ENCODE data around the gene SUSD1. TPM values are rescaled to one million over a fixed set of nuclear protein-coding genes. Genes with fewer than 3 reads are reported as not detected.

SUSD1 gene
- total RNA-seq, 1 donor, result 27.2 TPM

DNA sequence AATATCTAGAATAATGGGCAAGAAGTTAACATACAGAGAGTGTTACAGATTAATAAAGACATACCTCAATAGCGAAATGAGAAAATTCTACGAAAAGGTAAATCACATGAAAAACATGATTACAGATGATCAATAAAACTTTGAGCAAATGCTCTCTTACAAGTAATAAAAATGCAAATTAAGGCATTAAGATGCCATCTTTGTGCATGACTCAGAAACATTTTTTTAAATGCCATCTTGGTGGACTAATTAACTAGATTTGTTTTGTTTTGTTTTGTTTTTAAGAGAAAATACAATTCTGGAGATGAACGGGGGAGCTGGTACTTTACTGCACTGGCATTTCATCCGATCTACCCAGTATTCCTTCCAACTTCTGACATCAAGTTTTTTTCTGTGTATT lies 130.2 kb downstream of the SUSD1 start:
- DNase-seq (ENCODE audit: low read depth in 2 of 3, low spot score in 2 of 3), result no peak

DNA sequence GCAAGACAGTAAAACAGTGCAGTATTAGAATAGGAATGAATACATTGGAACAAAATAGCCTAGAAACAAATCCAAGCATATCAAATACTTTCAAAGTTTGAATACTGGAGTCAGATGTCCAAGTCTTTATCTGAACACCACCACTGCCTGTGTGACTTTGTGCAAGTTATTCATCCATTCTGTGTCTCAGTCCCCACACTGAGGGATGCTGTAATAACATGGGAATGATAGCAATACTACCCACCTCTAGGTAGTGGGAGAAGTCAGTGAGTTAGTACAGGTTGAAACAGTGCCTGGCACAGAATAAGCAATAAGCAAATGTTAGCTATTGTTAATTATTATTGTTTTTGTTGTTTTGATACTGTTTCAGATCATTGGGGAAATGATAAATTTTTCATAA lies 130.9 kb downstream of the SUSD1 start:
- no peak for DNase-seq (ENCODE audit: low read depth in 2 of 3, low spot score in 2 of 3)

DNA sequence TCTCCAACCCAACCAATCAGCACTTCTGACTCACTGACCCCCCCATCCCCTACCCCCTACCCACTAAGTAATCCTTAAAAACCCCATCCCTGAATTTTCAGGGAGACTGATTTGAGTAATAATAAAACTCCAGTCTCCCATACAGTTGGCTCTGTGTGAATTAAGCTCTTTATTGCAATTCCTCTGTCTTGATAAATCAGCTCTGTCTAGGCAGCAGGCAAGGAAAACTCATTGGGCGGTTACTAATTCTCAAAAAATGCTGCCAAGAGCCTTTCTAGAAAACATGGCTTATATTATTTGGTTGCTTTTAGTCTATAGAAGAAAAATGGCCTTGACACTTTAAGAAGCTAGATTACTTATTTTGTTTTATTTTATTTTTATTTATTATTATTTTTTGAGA lies 131.7 kb downstream of the SUSD1 start:
- no peak for DNase-seq (ENCODE audit: low read depth in 2 of 3, low spot score in 2 of 3)

DNA sequence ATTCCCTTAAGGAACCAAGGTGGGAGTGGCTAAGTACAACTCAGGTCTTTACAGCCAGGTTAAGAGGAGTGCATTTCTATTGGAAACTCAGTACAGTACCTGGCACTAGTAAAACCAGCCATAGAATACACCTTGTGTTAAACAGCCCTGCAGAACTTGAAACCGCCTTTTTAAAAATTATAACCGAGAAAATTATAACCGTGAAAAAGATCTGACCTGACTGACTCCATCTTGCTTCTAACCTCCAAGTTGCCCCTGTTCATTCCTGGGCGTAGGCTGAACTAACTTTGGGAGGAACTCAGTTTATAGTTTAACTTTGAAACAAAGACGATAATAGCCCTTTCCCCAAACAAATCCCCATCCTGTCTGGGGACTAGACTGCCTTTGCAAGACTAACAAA lies 132.3 kb downstream of the SUSD1 start:
- DNase-seq (ENCODE audit: low read depth in 2 of 3, low spot score in 2 of 3), result no peak

DNA sequence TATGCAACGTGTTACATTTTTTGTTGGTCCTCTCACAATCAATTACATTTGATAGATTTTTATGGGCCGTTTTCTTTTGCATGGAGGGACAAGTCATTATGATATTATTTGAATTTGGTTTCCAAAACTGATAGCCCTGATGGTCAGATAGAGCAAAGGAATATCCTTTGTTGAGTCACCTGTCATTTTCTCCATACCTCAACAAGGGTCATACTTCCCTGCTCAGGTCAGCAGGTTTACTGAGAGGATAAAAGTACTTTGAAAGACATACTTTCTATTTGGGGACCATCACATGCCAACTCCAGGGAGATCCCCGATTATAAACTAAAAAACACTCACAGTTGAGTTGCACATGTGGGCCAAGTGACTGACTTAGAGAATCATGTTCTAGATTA lies 132.9 kb downstream of the SUSD1 start:
- DNase-seq (ENCODE audit: low read depth in 2 of 3, low spot score in 2 of 3), result no peak

DNA sequence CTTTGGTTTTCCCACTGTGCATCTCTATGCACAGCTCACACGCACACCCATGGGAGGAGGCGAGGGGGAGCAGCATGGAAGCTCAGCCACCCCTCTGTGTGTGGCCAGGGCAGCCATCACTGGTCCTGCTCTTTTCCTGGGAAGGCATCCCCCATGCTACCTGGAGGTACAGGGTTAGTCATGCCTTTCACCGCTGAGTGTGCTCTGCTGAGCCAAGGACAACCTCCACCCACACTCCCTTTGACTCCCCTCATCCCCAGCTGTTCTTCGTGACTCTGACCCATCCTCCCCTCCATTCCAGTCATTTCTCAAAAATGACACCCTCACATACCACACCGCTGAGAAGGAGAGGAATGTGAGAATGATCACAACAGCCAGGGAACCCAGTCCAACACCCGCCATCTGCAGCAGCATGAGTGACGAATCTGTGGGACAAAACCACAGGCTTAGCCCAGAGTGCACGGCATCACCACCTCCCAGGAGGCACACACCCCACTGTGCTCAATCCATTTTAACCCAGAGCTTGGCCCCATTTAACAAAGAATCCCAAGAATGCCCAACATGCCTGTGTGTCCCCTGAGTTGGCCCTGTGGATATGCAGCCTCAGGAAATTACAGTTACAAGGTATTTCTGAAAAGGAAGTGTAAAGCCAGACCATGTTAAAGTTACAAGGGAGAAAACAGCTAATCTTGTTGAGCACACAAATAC lies 133.4 kb downstream of the SUSD1 start:
- no peak for DNase-seq (ENCODE audit: low read depth in 2 of 3, low spot score in 2 of 3)

DNA sequence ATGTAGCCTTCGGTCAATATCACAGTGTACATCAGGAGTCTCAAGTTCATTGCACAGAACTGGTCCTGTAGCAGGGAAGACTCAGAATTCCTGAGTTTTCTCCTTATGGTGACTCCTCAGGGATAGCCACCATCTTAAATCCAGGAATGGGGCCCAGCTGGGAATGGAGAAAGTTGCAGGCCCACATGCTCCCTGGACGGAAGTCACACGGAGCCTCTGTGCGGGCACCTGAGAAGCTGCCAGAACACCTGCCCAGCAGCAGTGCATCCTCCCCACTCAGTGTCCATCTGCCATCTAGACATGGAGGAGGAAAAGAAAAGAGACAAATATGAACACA lies 133.9 kb downstream of the SUSD1 start:
- no peak for DNase-seq (ENCODE audit: low read depth in 2 of 3, low spot score in 2 of 3)

DNA sequence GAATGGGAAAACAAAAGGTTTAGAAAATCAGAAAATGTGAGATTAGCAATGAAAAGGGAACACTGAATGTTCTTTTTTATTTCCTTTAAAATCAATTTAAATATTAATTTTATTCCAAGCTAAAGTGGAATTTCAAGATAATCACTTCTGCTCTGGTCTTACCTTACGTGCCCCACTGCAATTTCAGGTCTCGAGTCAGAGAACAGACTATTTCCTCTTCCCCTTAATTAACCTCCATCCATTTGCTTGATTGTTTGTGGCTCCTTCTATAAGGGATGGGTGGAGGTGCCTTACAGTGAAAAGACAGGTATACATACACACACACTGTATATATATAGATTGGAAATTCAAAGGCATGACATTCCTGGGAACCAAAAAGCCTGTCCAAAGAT lies 137.1 kb downstream of the SUSD1 start:
- DNase-seq (ENCODE audit: low read depth in 2 of 3, low spot score in 2 of 3), result no peak

DNA sequence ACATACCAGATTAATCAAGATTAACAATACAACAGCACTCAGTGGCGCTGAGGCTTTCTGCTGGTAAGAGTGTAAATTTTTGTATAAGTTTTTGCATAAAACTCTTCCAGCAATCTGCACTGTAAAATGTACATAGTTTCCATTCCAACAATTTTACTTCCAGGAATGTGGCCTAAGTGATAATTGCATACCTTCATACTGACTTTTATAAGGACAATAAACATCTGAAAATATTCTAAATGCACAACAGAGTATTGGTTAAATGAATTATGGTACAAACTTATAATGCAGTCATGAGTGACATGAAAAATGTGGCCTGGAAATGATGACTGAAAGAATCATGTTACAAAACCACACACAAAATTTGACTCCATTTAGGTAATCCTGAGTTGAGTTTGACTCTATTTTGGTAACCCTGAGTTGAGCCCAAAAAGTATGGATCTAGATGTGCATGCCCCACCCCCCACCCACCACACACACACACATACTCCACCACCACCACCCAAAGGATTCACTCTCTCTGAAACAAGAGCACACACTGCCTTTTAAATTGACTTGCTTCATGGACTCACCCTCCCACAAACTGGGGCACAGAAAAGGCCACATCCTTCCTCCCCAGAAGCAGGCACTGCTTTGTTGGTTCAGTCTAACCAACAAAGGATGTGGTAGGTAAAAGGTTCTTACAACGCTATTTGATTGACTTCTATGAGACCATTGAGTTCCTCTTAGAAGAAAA lies 137.6 kb downstream of the SUSD1 start:
- peak; percentile 43 to 93 (median 78) for DNase-seq (ENCODE audit: low read depth in 2 of 3, low spot score in 2 of 3)

DNA sequence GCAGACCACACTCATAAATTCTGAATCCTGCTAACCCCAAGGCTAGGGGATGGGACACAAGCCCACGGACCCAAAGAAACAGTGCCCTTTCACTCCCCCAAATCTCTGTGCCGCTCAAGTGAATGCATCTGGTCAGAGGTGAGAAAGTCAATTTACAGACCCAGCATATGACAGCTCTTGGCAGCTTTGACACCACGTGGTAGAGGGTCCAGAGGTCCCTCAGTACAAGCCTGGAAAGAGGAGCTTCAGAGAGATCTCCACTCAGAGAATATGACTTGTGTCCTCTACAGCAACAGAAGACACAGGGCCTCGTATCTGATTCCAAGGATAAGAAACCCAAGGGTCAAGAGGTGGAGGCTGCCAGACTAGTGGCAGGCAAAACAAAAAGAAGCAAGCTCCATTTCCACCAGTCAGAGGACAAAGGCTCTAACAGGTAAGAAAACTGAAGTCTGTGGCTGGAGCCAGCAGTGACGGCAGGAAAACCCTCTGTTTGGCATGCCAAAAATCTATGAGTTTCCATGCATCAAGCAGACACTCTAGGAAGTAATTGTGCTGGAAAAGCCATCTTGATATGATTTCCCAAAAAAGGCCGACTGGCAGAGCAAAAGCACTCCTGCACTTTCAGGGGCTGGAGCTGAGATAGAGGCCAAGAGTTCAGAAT lies 139.8 kb downstream of the SUSD1 start:
- no peak for DNase-seq (ENCODE audit: low read depth in 2 of 3, low spot score in 2 of 3)

DNA sequence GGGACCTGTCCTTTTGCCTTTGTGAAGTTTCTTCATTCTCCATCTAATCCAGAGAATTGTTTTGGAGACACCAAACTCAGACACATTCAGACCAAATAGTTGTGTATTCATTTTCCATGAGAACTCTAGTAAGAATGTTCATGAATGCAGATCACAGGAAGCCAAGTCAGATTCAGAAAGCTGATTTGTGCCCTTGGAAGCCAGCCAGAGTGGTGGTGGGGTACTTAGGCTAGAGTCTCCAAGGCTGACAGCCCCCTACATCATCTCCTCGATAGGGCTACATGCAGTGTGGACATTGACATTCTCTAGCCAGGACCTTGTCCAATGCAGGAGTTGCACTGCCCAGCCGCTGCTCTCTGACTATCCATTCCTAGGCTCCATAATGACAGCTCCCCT lies 140.9 kb downstream of the SUSD1 start:
- DNase-seq (ENCODE audit: low read depth in 2 of 3, low spot score in 2 of 3), result no peak

DNA sequence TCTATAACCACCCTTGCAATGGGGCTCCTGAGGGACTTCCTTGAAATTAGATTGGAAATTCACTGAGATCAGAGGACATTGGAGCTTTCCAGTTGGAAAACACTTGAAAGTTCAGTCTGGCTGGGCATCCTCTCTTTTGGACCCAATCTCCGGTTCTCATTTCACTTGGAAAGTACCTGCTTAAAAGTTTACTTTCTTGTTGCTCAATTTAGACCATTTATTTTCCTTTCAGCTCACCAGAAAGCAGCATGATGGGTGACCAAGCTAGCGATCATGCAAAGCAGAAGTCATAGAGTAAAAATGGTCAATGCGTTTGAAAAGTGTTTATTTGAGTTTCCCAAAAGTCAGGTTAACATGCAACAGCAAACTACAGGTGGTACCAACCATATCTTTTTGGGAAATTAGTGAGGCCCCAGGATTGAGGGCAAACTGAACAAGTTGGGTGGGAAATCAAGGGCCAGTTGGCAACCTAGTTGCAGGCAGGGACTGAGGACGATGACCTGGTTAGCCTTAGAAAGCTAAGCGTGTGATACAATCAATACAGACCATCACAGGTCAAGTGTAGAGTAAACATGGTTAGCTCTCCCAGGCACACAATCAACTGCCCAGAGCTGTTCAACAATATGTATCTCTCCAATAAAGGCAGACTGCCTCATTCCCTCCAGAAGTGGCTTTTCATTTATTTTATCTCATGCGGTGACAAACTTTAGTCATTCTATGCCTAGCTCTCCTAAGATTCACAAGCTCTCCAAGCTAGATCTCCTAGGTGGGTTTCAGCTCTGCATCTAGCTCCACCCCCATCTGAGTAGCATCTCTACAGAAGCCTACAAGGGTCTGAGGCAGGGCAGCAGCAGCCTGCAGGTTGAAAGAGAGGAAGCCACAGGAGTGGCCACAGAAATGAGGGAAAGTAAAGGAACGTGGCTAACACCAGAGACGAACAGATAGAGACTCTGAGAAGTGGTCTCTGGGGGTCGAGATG lies 141.6 kb downstream of the SUSD1 start:
- DNase-seq (ENCODE audit: low read depth in 2 of 3, low spot score in 2 of 3), result no peak

DNA sequence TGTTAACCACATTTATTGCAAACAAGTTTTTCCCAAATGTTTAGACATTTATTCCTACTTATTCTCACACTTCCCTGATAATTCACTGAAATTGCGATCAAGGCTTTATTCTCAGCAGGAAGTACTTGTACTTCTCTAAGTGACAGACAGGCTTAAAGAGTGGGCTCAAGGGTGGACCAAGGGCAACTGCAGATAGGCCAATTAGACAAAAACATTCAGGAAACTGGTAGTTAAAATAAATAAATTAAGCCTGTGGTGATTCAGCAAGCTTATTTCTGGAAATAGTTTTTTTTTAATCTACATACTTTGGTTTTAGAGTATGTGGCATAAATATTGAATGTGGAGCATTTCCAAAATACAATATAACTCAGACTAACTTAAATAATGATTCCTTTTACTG lies 142.4 kb downstream of the SUSD1 start:
- DNase-seq (ENCODE audit: low read depth in 2 of 3, low spot score in 2 of 3), result no peak

DNA sequence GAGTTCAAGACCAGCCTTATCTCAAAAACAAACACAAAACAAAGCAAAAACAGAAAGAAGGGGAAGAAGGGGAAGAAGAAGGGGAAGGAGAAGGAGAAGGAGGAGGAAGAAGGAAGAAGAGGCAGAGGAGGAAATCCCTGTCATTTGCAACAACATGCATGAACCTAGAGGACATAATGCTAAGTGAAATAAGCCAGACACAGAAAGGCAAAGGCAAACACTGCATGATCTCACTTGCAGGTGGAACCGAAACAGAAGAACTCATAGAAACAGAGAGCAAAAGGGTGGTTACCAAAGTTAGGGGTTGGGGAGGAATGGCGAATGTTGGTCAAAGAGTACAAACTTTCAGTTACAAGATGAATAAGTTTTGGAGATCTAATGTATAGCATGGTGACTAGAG lies 143.1 kb downstream of the SUSD1 start:
- no peak for DNase-seq (ENCODE audit: low read depth in 2 of 3, low spot score in 2 of 3)

DNA sequence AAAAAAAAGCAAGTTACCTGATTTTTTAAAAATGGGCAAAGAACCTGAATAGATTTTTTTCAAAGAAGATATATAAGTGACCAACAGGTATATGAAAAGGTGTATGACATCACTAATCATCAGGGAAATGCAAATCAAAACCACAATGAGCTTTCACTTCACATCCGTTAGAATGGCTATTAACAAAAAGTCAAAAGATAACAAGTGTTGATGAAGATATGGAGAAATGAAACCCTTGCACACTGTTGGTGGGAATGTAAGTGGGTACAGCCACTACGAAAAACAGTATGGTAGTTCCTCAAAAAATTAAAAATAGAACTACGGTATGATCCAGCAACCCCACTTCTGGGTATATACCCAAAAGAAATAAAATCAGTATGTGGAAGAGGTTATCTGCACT lies 143.7 kb downstream of the SUSD1 start:
- no peak for DNase-seq (ENCODE audit: low read depth in 2 of 3, low spot score in 2 of 3)

DNA sequence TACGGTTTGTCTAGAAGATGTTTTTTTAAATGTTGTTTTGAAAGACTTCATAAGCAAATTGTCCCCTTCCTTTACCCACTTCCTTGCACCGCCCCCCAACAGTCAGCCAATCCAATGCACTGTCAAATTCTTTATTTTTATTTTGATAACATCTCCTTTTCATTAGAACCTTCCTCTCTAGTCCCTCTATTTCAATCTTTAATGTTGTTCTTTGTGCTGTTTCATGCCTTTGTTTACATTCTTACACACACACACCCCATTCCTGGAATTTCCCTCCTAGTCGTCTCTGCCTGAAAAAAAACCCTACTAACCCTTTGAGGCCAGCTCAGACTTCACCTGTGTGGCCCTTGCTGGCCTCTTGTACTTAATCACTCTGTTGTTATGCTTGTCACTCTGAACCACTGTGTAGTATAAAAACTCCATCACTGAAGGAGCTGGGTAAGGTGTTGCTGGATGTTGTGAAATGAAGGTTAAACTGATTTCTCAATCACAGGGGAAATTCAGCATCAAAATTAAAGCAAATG lies 145.1 kb downstream of the SUSD1 start:
- DNase-seq (ENCODE audit: low read depth in 2 of 3, low spot score in 2 of 3), result no peak

DNA sequence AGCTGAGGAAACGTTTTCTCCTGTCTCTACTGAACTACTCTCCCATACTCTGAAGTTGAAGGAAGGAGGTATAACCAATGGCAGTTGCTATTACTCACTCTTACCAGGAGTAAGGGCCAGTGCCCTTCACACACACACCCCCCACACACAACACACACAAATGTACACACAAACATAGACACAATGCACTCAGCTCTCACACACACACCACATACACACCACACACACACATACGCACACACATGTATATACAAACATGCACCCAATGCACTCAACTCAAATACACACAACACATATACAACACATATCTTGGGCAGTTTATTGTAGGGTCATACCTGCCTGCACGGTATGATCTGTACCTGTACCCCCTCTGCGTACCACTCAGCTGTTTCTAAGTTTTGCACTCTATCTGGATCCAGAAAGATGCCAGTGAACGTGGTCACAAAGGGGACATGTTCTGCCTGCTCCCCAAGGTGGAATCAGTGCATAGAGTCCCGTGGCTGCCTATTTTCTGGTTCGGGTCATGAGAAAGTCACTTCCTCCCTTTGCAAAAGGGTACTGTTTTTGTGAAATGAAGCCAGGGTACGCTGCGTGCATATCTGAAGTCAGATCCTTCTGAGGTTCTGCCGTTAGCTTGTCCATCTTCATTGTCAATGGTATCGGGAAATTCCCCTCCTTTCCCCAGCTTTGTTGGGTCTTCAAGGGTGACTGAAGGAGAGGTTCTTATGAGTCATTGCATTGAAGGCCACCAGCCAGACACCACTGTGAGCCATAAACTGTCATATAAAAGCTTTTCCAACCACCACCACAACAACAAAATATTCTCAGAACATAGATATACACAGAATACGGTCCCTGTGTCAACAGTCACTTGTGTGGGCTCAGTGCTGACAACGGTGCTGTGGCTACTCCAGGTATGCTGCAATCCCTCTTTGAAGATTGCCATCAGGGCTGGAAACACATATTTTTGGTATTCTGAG lies 146.6 kb downstream of the SUSD1 start:
- no peak for DNase-seq (ENCODE audit: low read depth in 2 of 3, low spot score in 2 of 3)

DNA sequence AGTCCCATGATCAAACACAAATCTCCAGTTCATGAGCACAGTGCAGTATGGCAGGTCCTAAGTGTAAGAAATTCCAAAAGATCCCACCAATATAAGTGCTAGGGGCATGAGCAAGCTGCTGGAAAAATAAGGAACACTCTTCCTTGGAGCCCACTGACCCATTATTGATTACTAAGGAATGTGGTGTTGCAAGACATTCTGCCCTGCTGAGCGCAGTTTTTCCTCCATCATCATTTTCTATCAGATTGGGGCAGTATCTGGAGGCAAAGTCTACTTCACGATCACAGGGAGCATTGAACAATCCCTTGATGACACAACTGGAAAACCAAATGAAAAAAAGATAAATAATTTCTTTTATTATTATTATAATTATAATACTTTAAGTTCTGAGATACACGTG lies 149.2 kb downstream of the SUSD1 start:
- DNase-seq (ENCODE audit: low read depth in 2 of 3, low spot score in 2 of 3), result no peak

DNA sequence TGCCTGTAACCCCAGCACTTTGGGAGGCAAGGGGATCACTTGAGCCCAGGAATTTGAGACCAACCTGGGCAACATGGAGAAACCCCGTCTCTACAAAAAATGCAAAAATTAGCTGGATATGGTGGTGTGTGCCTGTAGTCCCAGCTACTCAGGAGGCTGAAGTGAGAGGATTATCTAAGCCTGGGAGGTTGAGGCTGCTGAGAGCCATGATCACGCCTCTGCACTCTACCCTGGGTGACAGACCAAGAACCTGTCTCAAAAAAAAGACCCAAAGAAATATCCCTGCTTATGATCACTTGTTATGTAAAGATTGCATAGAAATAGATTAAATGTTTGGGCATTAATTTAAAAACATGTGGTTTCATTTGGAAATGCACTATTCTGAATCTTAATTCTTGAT lies 153.4 kb downstream of the SUSD1 start:
- DNase-seq (ENCODE audit: low read depth in 2 of 3, low spot score in 2 of 3), result no peak

Measured in hematopoietic multipotent progenitor cell (in vitro differentiated cells).